Neutrophil (primary cell): ENCODE results near the gene HSPA12B.

Experiments
- H3K27ac ChIP-seq: fragments of 200-600 bp; sonication (generic); 2 replicates; pipeline ENCODE4 v1.5.1; 2016; ENCODE audit warnings: mild to moderate bottlenecking, moderate library complexity
- H3K27me3 ChIP-seq: fragments of 200-600 bp; sonication (generic); 2 replicates; pipeline ENCODE4 v1.6.0; 2016; ENCODE audit warnings: mild to moderate bottlenecking
- H3K36me3 ChIP-seq: fragments of 200-600 bp; sonication (generic); 2 replicates; pipeline ENCODE4 v1.5.1; 2017
- H3K4me1 ChIP-seq, 2 experiments: fragments of 200-600 bp in 1 of 2; sonication (generic) in 1 of 2; 1 replicate in 1 of 2; 2 replicates in 1 of 2; pipeline versions ENCODE4 v1.5.1 to v1.6.1; 2013 to 2016; ENCODE audit warnings: low read depth in 1 of 2, low read length in 1 of 2, mild to moderate bottlenecking in 1 of 2, moderate library complexity in 1 of 2; ENCODE audit not compliant: control insufficient read depth in 1 of 2, insufficient read depth in 1 of 2
- H3K4me3 ChIP-seq, 2 experiments: fragments of 200-600 bp in 1 of 2; sonication (generic) in 1 of 2; 1 replicate in 1 of 2; 2 replicates in 1 of 2; pipeline ENCODE4 v1.5.1; 2013 to 2016; ENCODE audit warnings: low read depth in 1 of 2, low read length in 1 of 2, mild to moderate bottlenecking in 1 of 2, moderate library complexity in 1 of 2
- H3K9me3 ChIP-seq: fragments of 200-600 bp; sonication (generic); 2 replicates; pipeline ENCODE4 v1.5.1; 2016
- TF ChIP-seq, protein P1 (sequence below): fragments of 200-600 bp; sonication (generic); IDR thresholded peaks from 2 replicates; pipeline ENCODE4 v1.5.1; 2016; ENCODE audit warnings: antibody characterized with exemption

Gene HSPA12B

DNA sequence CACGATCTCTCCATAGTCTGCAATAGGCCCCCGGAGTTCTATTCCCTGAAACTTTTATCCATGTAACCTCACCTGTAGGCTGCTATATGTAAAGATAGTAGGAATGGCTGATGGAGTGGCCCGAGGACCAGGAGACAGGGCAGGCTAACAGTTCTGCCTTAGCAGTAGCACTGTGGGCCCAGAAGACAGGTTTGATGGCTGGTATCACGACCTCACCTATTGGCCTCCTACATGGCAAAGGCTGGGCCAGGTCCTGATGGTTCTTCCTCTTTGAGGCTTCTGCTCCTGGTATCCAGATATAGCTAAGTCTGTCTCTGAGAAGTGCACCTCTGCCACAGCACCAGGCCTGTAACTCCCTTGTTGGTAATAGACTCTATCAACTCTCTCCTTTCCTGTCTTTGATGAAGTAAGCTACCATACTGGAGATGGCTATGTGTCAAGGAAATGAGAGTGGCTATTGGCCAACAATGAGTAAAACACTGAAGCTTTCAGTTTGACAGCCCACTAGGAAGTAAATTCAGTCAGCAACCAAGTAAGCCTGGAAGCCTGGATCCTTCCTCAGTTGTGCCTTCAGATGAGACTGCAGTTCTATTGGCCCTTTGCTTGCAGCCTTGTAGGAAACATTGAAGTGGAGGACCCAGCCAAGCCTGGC is 43.1 kb downstream of the HSPA12B start:
- Histone ChIP-seq H3K27me3 (peaks cover 29% of the 10 kb centered on the region), H3K36me3 (no peaks in the 10 kb centered on the region), H3K4me1 (peaks cover 50 to 56% of the 10 kb centered on the region in 2 experiments), H3K27ac (peak overlapping the region; percentile 47), H3K4me3 (no peak overlapping the region), H3K9me3 (no peaks in the 10 kb centered on the region)
- TF ChIP-seq, protein P1, sequence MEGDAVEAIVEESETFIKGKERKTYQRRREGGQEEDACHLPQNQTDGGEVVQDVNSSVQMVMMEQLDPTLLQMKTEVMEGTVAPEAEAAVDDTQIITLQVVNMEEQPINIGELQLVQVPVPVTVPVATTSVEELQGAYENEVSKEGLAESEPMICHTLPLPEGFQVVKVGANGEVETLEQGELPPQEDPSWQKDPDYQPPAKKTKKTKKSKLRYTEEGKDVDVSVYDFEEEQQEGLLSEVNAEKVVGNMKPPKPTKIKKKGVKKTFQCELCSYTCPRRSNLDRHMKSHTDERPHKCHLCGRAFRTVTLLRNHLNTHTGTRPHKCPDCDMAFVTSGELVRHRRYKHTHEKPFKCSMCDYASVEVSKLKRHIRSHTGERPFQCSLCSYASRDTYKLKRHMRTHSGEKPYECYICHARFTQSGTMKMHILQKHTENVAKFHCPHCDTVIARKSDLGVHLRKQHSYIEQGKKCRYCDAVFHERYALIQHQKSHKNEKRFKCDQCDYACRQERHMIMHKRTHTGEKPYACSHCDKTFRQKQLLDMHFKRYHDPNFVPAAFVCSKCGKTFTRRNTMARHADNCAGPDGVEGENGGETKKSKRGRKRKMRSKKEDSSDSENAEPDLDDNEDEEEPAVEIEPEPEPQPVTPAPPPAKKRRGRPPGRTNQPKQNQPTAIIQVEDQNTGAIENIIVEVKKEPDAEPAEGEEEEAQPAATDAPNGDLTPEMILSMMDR = no peak

DNA sequence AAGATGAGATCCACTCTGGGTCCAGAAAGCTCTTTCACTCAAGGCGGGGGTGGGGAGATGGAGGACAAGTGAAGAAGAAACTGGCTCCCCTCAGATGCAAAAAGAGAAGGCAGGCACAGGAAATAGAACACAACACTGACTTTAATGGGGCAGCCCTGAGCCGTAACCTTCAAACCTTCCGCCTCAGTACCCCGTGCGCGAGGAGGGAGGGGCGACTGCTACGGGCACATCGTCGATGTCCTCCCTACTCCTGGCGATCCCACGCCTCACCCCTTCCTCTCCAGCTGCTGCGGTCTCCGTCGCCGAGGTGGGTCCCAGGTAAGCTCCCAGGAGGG is 44.9 kb downstream of the HSPA12B start:
- Histone ChIP-seq H3K36me3 (no peaks in the 10 kb centered on the region), H3K9me3 (no peaks in the 10 kb centered on the region), H3K4me1 (peaks cover 53 to 57% of the 10 kb centered on the region in 2 experiments), H3K27ac (peak overlapping the region; percentile 20), H3K4me3 (peak overlapping the region; percentile 59 to 80), H3K27me3 (peaks cover 30% of the 10 kb centered on the region)
- TF ChIP-seq, protein P1 = no peak

DNA sequence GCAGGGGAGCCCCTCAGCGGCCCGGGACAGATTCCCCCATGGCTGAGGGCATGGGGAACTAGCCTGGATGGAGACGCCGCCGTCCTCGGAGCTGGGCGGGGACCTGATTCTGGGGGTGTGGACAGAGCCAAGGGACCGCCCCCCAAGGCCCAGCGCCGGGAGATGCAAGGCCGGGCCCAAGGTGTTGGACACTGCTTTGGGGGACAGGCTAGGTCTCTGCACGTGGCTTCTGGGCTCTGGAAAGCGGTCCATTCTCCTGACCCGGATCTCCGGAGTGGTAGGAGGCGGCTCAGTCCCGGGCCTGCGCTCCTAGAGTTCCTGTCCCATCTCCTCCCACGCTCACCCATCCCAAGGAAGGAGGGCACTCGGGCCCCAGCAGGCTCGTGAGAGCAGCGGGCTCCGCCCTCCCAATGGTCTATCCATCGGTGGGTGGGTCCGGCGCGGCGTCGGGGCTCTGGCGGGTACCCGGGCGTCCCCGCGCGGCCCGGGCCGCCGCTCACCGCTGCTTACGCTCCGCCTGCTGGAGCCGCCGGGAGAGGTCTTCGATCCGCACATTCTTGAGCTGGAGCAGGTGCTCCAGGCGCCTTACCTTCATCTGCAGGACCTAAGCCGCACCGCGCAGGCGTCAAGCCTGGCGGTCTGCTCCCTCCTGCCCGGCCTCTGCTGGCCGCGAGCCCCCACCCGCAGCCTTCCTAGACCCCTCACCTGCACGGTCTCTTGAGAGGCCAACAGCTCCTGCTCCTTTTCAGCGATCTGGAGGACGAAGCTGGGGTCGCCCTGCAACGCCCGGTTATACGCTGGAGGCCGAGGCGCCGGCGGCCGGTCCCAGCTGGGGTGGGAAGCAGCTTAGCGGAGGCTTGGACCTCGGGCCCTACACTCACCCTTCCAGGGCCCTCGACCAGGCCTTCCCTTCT is 45.5 kb downstream of the HSPA12B start:
- peaks cover 53 to 57% of the 10 kb centered on the region in 2 experiments for H3K4me1 ChIP-seq
- peak overlapping the region; percentile 20 for H3K27ac ChIP-seq
- no peaks in the 10 kb centered on the region for H3K36me3 ChIP-seq
- H3K9me3 ChIP-seq = no peaks in the 10 kb centered on the region
- H3K27me3 ChIP-seq = peaks cover 30% of the 10 kb centered on the region
- TF ChIP-seq, protein P1 = no peak
- H3K4me3 ChIP-seq = peak overlapping the region; percentile 59 to 80

DNA sequence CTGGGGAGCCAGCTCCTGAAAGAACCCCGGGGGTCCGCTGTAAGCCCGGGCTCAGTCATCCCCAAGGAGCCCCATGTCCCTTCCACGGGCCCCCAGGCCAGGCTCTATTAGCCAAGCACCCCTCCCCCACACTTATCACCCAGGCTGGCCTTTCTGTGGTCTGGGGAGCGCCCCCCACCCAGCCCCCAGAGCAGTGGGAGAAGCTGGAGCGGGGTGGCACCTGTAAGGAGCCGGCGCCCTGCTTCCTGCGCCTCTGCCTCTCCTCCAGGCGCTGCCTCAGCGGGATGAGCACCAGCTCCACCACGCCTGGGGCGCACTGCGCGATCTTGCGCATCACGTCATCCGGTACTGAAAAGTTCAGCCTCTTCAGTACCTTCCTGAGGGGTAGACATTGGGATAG is 46.5 kb downstream of the HSPA12B start:
- Histone ChIP-seq H3K9me3 (no peaks in the 10 kb centered on the region), H3K36me3 (no peaks in the 10 kb centered on the region), H3K27me3 (peaks cover 30% of the 10 kb centered on the region), H3K4me3 (no peak overlapping the region), H3K27ac (no peak overlapping the region), H3K4me1 (peaks cover 53 to 57% of the 10 kb centered on the region in 2 experiments)
- TF ChIP-seq, protein P1 = no peak

DNA sequence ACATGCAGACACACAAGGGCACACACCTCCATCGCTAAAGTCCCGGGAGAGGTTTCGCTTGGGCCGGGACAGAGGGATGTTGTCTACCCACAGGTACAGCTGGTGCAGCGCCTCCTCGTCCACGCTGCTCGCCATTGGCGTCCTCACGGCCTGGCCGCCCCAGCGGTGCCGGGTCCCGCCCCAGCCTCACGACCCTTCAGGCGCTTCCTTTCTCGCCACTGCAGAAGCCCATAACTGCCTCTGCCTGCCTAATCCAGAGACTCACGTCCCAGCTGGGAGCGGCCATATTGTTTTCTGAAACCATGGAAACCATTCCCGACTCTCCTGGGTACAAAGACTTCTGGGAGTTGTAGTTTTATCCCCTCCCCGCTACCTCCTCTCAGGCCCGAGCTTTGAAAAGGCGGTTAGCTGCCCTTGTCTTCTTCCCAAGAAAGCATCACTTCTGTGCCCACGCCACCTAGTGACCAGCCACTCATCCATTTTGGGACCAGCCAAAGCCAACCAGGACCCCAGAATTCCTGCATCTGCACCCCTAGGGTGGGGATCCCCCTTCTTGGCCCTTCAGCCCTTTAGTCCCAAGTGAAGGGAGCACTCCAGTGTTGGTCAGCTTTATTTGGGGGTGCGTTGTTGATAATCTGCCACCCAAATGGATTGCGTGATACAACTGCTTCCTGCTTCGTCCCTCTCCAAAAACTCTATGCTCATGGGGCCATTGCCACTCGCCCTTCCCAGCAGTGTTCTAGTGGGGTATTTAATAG is 48.8 kb downstream of the HSPA12B start, which contains the start of gene SPEF1:
SPEF1 (minus strand) TSS at position 296 of the 758 bp plus-strand sequence; CDS start at position 135, 161 bp downstream.
- Histone ChIP-seq H3K9me3 (no peaks in the 10 kb centered on the region), H3K4me3 (peak within 1 kb of the TSS; percentile 33 to 53), H3K27me3 (peaks cover 30% of the 10 kb centered on the region), H3K36me3 (no peaks in the 10 kb centered on the region), H3K27ac (peak within 1 kb of the TSS; percentile 44), H3K4me1 (peaks cover 52 to 54% of the 10 kb centered on the region in 2 experiments)
- TF ChIP-seq, protein P1 = no peak
